GM12878 (cell line): ENCODE data around the gene GNG12.

Experiments used
- ATF7 ChIP-seq: fragments of 450-650 bp; IDR thresholded peaks from 2 replicates; pipeline ENCODE4 v1.6.1; 2016; ENCODE audit warnings: low read depth, mild to moderate bottlenecking
- CEBPB ChIP-seq, 2 experiments: fragments of 150-350 bp in 1 of 2; IDR thresholded peaks; 2 replicates each; pipeline ENCODE4 v1.6.1; 2012 to 2014; ENCODE audit warnings: low read depth in 2 of 2, low read length in 2 of 2, borderline replicate concordance in 1 of 2, inconsistent platforms in 1 of 2
- CHD2 ChIP-seq: IDR thresholded peaks from 2 replicates; pipeline ENCODE4 v1.6.1; 2011; ENCODE audit warnings: low read depth, low read length, improper control_type of control experiment, borderline replicate concordance
- EP300 ChIP-seq, 2 experiments: fragments of 150-350 bp in 1 of 2; IDR thresholded peaks; 2 replicates each; pipeline ENCODE4 v1.6.1; 2011 to 2012; ENCODE audit warnings: low read depth in 2 of 2, low read length in 2 of 2, borderline replicate concordance in 1 of 2, improper control_type of control experiment in 1 of 2, inconsistent platforms in 1 of 2; ENCODE audit not compliant: control insufficient read depth in 1 of 2
- EZH2 ChIP-seq: IDR thresholded peaks from 2 replicates; pipeline ENCODE4 v1.6.1; 2012; ENCODE audit warnings: low read depth, mild to moderate bottlenecking, control low read depth, inconsistent platforms, low read length, borderline replicate concordance; ENCODE audit not compliant: control insufficient read depth
- POLR2A ChIP-seq: IDR thresholded peaks from 2 replicates; pipeline ENCODE4 v1.6.1; 2011; ENCODE audit warnings: low read depth, mild to moderate bottlenecking, low read length
- TF ChIP-seq, protein P1 (sequence below), 3 experiments: IDR thresholded peaks in 2 of 3; conservative IDR thresholded peaks in 1 of 3; 2 replicates each; pipeline ENCODE4 v1.5.1; 2011; ENCODE audit warnings: low read depth in 3 of 3, low read length in 3 of 3, mild to moderate bottlenecking in 3 of 3, control low read depth in 2 of 3, moderate library complexity in 2 of 3, inconsistent platforms in 1 of 3, mixed read lengths in 1 of 3; ENCODE audit not compliant: control insufficient read depth in 2 of 3, insufficient read depth in 1 of 3; ENCODE audit errors: extremely low read depth in 1 of 3
- TF ChIP-seq, protein P2 (sequence below): fragments of 450-650 bp; formaldehyde crosslinking; IDR thresholded peaks from 2 replicates; pipeline ENCODE4 v1.4.0; 2022; ENCODE audit warnings: mild to moderate bottlenecking, moderate library complexity
- TF ChIP-seq, protein P3 (sequence below): fragments of 450-650 bp; IDR thresholded peaks from 2 replicates; pipeline ENCODE4 v1.6.1; 2017; ENCODE audit warnings: mild to moderate bottlenecking, low read depth, inconsistent platforms; ENCODE audit not compliant: poor library complexity, severe bottlenecking
- TF ChIP-seq, protein P4 (sequence below): IDR thresholded peaks from 2 replicates; pipeline ENCODE4 v1.6.1; 2012; ENCODE audit warnings: mild to moderate bottlenecking, low read depth, low read length
- TF ChIP-seq, protein P5 (sequence below): IDR thresholded peaks from 2 replicates; pipeline ENCODE4 v1.6.1; 2011; ENCODE audit warnings: borderline replicate concordance, low read depth, mild to moderate bottlenecking, moderate library complexity, mixed read lengths, low read length; ENCODE audit not compliant: insufficient read depth; ENCODE audit errors: extremely low read length
- TF ChIP-seq, protein P6 (sequence below): fragments of 150-350 bp; IDR thresholded peaks from 2 replicates; pipeline ENCODE4 v1.6.1; 2014; ENCODE audit warnings: mild to moderate bottlenecking, low read depth, low read length
- TF ChIP-seq, protein P7 (sequence below): fragments of 450-650 bp; IDR thresholded peaks from 2 replicates; pipeline ENCODE4 v1.6.1; 2014; ENCODE audit warnings: mild to moderate bottlenecking

DNA sequence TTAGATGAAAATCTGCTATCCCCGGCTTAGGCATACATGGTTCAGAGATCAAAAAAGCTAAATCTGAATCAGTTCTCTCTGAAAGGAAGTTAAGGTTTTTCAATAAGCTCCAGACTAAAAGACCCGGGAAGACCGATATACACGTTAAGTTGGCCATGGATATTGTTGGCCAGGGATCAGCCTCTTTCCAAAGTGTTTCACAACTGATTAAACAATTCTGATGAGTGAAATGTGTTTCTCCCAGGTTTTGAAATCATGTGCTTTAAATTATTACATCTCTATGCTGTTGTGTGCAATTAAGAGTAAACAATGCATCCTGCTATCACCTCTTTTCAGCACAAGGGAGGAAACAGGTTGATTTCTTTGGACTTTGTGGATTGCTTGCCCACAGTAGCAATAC lies 23.7 kb upstream of the GNG12 start:
- TF ChIP-seq, protein P1, sequence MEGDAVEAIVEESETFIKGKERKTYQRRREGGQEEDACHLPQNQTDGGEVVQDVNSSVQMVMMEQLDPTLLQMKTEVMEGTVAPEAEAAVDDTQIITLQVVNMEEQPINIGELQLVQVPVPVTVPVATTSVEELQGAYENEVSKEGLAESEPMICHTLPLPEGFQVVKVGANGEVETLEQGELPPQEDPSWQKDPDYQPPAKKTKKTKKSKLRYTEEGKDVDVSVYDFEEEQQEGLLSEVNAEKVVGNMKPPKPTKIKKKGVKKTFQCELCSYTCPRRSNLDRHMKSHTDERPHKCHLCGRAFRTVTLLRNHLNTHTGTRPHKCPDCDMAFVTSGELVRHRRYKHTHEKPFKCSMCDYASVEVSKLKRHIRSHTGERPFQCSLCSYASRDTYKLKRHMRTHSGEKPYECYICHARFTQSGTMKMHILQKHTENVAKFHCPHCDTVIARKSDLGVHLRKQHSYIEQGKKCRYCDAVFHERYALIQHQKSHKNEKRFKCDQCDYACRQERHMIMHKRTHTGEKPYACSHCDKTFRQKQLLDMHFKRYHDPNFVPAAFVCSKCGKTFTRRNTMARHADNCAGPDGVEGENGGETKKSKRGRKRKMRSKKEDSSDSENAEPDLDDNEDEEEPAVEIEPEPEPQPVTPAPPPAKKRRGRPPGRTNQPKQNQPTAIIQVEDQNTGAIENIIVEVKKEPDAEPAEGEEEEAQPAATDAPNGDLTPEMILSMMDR (IDR thresholded peaks at IDR 0.05 in 2 of 3, conservative IDR thresholded peaks at IDR 0.05 in 1 of 3; ENCODE audit: control insufficient read depth in 2 of 3, extremely low read depth in 1 of 3, insufficient read depth in 1 of 3, low read depth in 3 of 3, low read length in 3 of 3) = no peak
- TF ChIP-seq, protein P2, sequence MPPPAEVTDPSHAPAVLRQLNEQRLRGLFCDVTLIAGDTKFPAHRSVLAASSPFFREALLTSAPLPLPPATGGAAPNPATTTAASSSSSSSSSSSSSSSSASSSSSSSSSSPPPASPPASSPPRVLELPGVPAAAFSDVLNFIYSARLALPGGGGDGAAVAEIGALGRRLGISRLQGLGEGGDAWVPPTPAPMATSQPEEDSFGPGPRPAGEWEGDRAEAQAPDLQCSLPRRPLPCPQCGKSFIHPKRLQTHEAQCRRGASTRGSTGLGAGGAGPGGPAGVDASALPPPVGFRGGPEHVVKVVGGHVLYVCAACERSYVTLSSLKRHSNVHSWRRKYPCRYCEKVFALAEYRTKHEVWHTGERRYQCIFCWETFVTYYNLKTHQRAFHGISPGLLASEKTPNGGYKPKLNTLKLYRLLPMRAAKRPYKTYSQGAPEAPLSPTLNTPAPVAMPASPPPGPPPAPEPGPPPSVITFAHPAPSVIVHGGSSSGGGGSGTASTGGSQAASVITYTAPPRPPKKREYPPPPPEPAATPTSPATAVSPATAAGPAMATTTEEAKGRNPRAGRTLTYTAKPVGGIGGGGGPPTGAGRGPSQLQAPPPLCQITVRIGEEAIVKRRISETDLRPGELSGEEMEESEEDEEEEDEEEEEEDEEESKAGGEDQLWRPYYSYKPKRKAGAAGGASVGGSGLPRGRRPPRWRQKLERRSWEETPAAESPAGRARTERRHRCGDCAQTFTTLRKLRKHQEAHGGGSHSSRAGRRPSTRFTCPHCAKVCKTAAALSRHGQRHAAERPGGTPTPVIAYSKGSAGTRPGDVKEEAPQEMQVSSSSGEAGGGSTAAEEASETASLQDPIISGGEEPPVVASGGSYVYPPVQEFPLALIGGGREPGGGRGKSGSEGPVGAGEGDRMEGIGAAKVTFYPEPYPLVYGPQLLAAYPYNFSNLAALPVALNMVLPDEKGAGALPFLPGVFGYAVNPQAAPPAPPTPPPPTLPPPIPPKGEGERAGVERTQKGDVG (CRISPR knock-in tag) = no peak
- TF ChIP-seq POLR2A = no peak
- TF ChIP-seq ATF7 = no peak
- TF ChIP-seq, protein P3, sequence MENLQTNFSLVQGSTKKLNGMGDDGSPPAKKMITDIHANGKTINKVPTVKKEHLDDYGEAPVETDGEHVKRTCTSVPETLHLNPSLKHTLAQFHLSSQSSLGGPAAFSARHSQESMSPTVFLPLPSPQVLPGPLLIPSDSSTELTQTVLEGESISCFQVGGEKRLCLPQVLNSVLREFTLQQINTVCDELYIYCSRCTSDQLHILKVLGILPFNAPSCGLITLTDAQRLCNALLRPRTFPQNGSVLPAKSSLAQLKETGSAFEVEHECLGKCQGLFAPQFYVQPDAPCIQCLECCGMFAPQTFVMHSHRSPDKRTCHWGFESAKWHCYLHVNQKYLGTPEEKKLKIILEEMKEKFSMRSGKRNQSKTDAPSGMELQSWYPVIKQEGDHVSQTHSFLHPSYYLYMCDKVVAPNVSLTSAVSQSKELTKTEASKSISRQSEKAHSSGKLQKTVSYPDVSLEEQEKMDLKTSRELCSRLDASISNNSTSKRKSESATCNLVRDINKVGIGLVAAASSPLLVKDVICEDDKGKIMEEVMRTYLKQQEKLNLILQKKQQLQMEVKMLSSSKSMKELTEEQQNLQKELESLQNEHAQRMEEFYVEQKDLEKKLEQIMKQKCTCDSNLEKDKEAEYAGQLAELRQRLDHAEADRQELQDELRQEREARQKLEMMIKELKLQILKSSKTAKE = no peak
- TF ChIP-seq, protein P4, sequence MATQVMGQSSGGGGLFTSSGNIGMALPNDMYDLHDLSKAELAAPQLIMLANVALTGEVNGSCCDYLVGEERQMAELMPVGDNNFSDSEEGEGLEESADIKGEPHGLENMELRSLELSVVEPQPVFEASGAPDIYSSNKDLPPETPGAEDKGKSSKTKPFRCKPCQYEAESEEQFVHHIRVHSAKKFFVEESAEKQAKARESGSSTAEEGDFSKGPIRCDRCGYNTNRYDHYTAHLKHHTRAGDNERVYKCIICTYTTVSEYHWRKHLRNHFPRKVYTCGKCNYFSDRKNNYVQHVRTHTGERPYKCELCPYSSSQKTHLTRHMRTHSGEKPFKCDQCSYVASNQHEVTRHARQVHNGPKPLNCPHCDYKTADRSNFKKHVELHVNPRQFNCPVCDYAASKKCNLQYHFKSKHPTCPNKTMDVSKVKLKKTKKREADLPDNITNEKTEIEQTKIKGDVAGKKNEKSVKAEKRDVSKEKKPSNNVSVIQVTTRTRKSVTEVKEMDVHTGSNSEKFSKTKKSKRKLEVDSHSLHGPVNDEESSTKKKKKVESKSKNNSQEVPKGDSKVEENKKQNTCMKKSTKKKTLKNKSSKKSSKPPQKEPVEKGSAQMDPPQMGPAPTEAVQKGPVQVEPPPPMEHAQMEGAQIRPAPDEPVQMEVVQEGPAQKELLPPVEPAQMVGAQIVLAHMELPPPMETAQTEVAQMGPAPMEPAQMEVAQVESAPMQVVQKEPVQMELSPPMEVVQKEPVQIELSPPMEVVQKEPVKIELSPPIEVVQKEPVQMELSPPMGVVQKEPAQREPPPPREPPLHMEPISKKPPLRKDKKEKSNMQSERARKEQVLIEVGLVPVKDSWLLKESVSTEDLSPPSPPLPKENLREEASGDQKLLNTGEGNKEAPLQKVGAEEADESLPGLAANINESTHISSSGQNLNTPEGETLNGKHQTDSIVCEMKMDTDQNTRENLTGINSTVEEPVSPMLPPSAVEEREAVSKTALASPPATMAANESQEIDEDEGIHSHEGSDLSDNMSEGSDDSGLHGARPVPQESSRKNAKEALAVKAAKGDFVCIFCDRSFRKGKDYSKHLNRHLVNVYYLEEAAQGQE = no peak
- TF ChIP-seq, protein P5, sequence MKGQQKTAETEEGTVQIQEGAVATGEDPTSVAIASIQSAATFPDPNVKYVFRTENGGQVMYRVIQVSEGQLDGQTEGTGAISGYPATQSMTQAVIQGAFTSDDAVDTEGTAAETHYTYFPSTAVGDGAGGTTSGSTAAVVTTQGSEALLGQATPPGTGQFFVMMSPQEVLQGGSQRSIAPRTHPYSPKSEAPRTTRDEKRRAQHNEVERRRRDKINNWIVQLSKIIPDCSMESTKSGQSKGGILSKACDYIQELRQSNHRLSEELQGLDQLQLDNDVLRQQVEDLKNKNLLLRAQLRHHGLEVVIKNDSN = no peak
- no peak for TF ChIP-seq EP300 (IDR thresholded peaks at IDR 0.05; ENCODE audit: borderline replicate concordance in 1 of 2, control insufficient read depth in 1 of 2, low read depth in 2 of 2, low read length in 2 of 2)
- TF ChIP-seq, protein P6, sequence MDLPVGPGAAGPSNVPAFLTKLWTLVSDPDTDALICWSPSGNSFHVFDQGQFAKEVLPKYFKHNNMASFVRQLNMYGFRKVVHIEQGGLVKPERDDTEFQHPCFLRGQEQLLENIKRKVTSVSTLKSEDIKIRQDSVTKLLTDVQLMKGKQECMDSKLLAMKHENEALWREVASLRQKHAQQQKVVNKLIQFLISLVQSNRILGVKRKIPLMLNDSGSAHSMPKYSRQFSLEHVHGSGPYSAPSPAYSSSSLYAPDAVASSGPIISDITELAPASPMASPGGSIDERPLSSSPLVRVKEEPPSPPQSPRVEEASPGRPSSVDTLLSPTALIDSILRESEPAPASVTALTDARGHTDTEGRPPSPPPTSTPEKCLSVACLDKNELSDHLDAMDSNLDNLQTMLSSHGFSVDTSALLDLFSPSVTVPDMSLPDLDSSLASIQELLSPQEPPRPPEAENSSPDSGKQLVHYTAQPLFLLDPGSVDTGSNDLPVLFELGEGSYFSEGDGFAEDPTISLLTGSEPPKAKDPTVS = no peak
- TF ChIP-seq, protein P7, sequence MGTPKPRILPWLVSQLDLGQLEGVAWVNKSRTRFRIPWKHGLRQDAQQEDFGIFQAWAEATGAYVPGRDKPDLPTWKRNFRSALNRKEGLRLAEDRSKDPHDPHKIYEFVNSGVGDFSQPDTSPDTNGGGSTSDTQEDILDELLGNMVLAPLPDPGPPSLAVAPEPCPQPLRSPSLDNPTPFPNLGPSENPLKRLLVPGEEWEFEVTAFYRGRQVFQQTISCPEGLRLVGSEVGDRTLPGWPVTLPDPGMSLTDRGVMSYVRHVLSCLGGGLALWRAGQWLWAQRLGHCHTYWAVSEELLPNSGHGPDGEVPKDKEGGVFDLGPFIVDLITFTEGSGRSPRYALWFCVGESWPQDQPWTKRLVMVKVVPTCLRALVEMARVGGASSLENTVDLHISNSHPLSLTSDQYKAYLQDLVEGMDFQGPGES = no peak
- no peak for TF ChIP-seq CEBPB (IDR thresholded peaks at IDR 0.05; ENCODE audit: borderline replicate concordance in 1 of 2, low read depth in 2 of 2, low read length in 2 of 2)
- no peak for TF ChIP-seq EZH2
- no peak for TF ChIP-seq CHD2
